Measurements from ENCODE around the gene OPN1LW.

- TF ChIP-seq CTCF (IDR thresholded peaks at IDR 0.05 in 2 of 3, conservative IDR thresholded peaks at IDR 0.05 in 1 of 3; ENCODE audit: borderline replicate concordance in 1 of 3, insufficient read depth in 1 of 3, low read depth in 2 of 3, low read length in 2 of 3) (no peak), RAD21 (IDR thresholded peaks at IDR 0.05; ENCODE audit: low read depth) (no peak), EZH2phosphoT487 (IDR thresholded peaks at IDR 0.05; ENCODE audit: borderline replicate concordance) (no peak), CEBPB (IDR thresholded peaks at IDR 0.05; ENCODE audit: low read depth) (no peak)
Measured at GRCh38 chrX:154113729-154114128, 30.3 kb upstream of the OPN1LW start.
